BLaER1 treated with 17β-estradiol and CSF1 and Interleukin-3, amounts not matched to agents 10 nM and 100 nM (cell line): ENCODE data around the gene TMEM74B.
A peak's percentile ranks its signal among the peaks of the same experiment; 100 is the strongest.
"Not testable (repeated sequence)": the region's sequence is repeated elsewhere in the genome, so short reads cannot be mapped to it uniquely, and the experiment has no call there.

Source experiments
- H3K27ac ChIP-seq, 11 experiments: shearing (Covaris generic); formaldehyde crosslinking; 2 replicates each; pipeline ENCODE4 v1.8.1; 2022
- H3K27me3 ChIP-seq, 11 experiments: shearing (Covaris generic); formaldehyde crosslinking; 2 replicates each; pipeline ENCODE4 v1.8.1; 2022
- H3K36me3 ChIP-seq, 11 experiments: shearing (Covaris generic); formaldehyde crosslinking; 2 replicates each; pipeline ENCODE4 v1.8.1; 2022
- H3K4me1 ChIP-seq, 10 experiments: shearing (Covaris generic); formaldehyde crosslinking; 2 replicates each; pipeline ENCODE4 v1.8.1; 2022
- H3K4me2 ChIP-seq, 11 experiments: shearing (Covaris generic); formaldehyde crosslinking; 2 replicates each; pipeline ENCODE4 v1.8.1; 2022
- H3K4me3 ChIP-seq, 10 experiments: shearing (Covaris generic); formaldehyde crosslinking; 2 replicates each; pipeline ENCODE4 v1.8.1; 2022
- H3K9ac ChIP-seq, 11 experiments: shearing (Covaris generic); formaldehyde crosslinking; 2 replicates each; pipeline ENCODE4 v1.8.1; 2022
- H3K9me3 ChIP-seq, 11 experiments: shearing (Covaris generic); formaldehyde crosslinking; replicated peaks in 1 of 11; 2 replicates each; pipeline ENCODE4 v1.8.1; 2022
- H4K20me1 ChIP-seq, 11 experiments: shearing (Covaris generic); formaldehyde crosslinking; 2 replicates each; pipeline ENCODE4 v1.8.1; 2022
- Cebpa-rat ChIP-seq, 11 experiments: shearing (Covaris generic); IDR thresholded peaks; 2 replicates each; pipeline ENCODE4 v1.8.1; 2022

Gene TMEM74B

GRCh38 chr20:1184638-1185315 is at the start of gene TMEM74B:
Gene TMEM74B, minus strand, starts transcription at chr20:1184981. Its CDS starts 1,180 bp downstream, at chr20:1183801.
- Histone ChIP-seq H3K27ac (no peak within 1 kb of the TSS), H3K4me3 (peak within 1 kb of the TSS in 9 of 10 experiments; percentile 24 to 63 (median 45); a peak in 10 of 20 replicates), H3K4me1 (peaks cover 0 to 17% (median 2%) of the 10 kb centered on the region in 10 experiments; a peak in 9 of 20 replicates), H3K4me2 (peak within 1 kb of the TSS; percentile 35 to 72 (median 44); a peak in 18 of 22 replicates), H3K36me3 (no peaks in the 10 kb centered on the region; a peak in 1 of 22 replicates), H3K9ac (no peak within 1 kb of the TSS), H3K9me3 (no peaks in the 10 kb centered on the region), H4K20me1 (peaks cover 0 to 42% (median 0%) of the 10 kb centered on the region in 11 experiments; a peak in 10 of 22 replicates), H3K27me3 (peaks cover 38 to 52% (median 44%) of the 10 kb centered on the region in 11 experiments)
- TF ChIP-seq Cebpa-rat (IDR thresholded peaks at IDR 0.05) = no peak

- H3K4me2 ChIP-seq = no peak overlapping the region
- no peak overlapping the region for H3K9ac ChIP-seq
- H3K9me3 ChIP-seq = no peaks in the 10 kb centered on the region
- no peaks in the 10 kb centered on the region for H4K20me1 ChIP-seq
- no peak overlapping the region for H3K4me3 ChIP-seq
- no peaks in the 10 kb centered on the region for H3K36me3 ChIP-seq
- peaks cover 0 to 6% (median 0%) of the 10 kb centered on the region in 10 experiments; a peak in 4 of 20 replicates for H3K4me1 ChIP-seq
- no peak overlapping the region for H3K27ac ChIP-seq
- peaks cover 5 to 12% (median 11%) of the 10 kb centered on the region in 11 experiments for H3K27me3 ChIP-seq
- TF ChIP-seq Cebpa-rat (IDR thresholded peaks at IDR 0.05) = no peak
These were observed 47.7 kb upstream of the TMEM74B start for GRCh38 chr20:1232286-1233111.

GRCh38 chr20:1229541-1229940 is 44.8 kb upstream of the TMEM74B start:
- Histone ChIP-seq H3K4me1 (peaks cover 4 to 18% (median 9%) of the 10 kb centered on the region in 10 experiments; a peak in 16 of 20 replicates), H3K4me3 (no peak overlapping the region), H3K9ac (no peak overlapping the region), H3K27me3 (peaks cover 20 to 32% (median 27%) of the 10 kb centered on the region in 11 experiments), H3K9me3 (no peaks in the 10 kb centered on the region), H3K27ac (no peak overlapping the region), H4K20me1 (no peaks in the 10 kb centered on the region), H3K4me2 (no peak overlapping the region), H3K36me3 (no peaks in the 10 kb centered on the region)
- no peak for TF ChIP-seq Cebpa-rat (IDR thresholded peaks at IDR 0.05)

GRCh38 chr20:1225783-1226654 is 41.2 kb upstream of the TMEM74B start, which contains the start of gene RAD21L1:
Gene RAD21L1, plus strand, starts transcription at chr20:1226044. Its CDS starts 2,410 bp downstream, at chr20:1228454.
- Histone ChIP-seq H3K36me3 (no peaks in the 10 kb centered on the region), H3K4me2 (peak within 1 kb of the TSS; percentile 94 to 100 (median 100)), H3K27ac (peak within 1 kb of the TSS in 8 of 11 experiments; percentile 31 to 64 (median 60); a peak in 13 of 22 replicates), H3K27me3 (peaks cover 20 to 32% (median 27%) of the 10 kb centered on the region in 11 experiments), H3K9me3 (peaks cover 0 to 5% (median 0%) of the 10 kb centered on the region in 11 experiments; a peak in 1 of 22 replicates), H3K9ac (peak within 1 kb of the TSS; percentile 61 to 81 (median 74)), H3K4me1 (peaks cover 4 to 16% (median 9%) of the 10 kb centered on the region in 10 experiments; a peak in 16 of 20 replicates), H3K4me3 (peak within 1 kb of the TSS; percentile 59 to 75 (median 70)), H4K20me1 (no peaks in the 10 kb centered on the region)
- TF ChIP-seq Cebpa-rat (IDR thresholded peaks at IDR 0.05) = no peak

- H3K36me3 ChIP-seq = no peaks in the 10 kb centered on the region
- no peak overlapping the region for H3K4me3 ChIP-seq
- peaks cover 4 to 13% (median 9%) of the 10 kb centered on the region in 10 experiments; a peak in 15 of 20 replicates for H3K4me1 ChIP-seq
- H3K9ac ChIP-seq = no peak overlapping the region
- peak overlapping the region in 1 of 11 experiments; percentile 30; a peak in 2 of 22 replicates for H3K4me2 ChIP-seq
- no peaks in the 10 kb centered on the region for H4K20me1 ChIP-seq
- peaks cover 0 to 5% (median 0%) of the 10 kb centered on the region in 11 experiments; a peak in 1 of 22 replicates for H3K9me3 ChIP-seq
- H3K27ac ChIP-seq = no peak overlapping the region
- peaks cover 20 to 32% (median 27%) of the 10 kb centered on the region in 11 experiments for H3K27me3 ChIP-seq
- no peak for TF ChIP-seq Cebpa-rat (IDR thresholded peaks at IDR 0.05)
These were observed 40.5 kb upstream of the TMEM74B start for GRCh38 chr20:1225263-1225782.

- TF ChIP-seq Cebpa-rat (IDR thresholded peaks at IDR 0.05) = no peak
- Histone ChIP-seq H3K27ac (no peak overlapping the region), H3K4me1 (peaks cover 4 to 13% (median 9%) of the 10 kb centered on the region in 10 experiments; a peak in 15 of 20 replicates), H3K4me2 (no peak overlapping the region), H3K9ac (no peak overlapping the region), H4K20me1 (no peaks in the 10 kb centered on the region), H3K9me3 (peaks cover 0 to 5% (median 0%) of the 10 kb centered on the region in 11 experiments; a peak in 1 of 22 replicates), H3K27me3 (peaks cover 20 to 32% (median 27%) of the 10 kb centered on the region in 11 experiments), H3K36me3 (no peaks in the 10 kb centered on the region), H3K4me3 (no peak overlapping the region)
These were observed 39.6 kb upstream of the TMEM74B start for GRCh38 chr20:1224205-1224890.

GRCh38 chr20:1222750-1223149 is 38.0 kb upstream of the TMEM74B start:
- not testable (repeated sequence) for H3K4me2 ChIP-seq, H3K4me3 ChIP-seq, H3K36me3 ChIP-seq, H4K20me1 ChIP-seq, H3K27ac ChIP-seq, H3K9me3 ChIP-seq, H3K9ac ChIP-seq
- peaks cover 17 to 24% (median 19%) of the 10 kb centered on the region in 11 experiments for H3K27me3 ChIP-seq
- H3K4me1 ChIP-seq = peaks cover 4 to 13% (median 9%) of the 10 kb centered on the region in 10 experiments; a peak in 15 of 20 replicates

- Histone ChIP-seq H3K4me2 (peak overlapping the region in 1 of 11 experiments; percentile 35; a peak in 1 of 22 replicates), H3K4me1 (peaks cover 6 to 11% (median 9%) of the 10 kb centered on the region in 10 experiments; a peak in 14 of 20 replicates)
- not testable (repeated sequence) for H3K9me3 ChIP-seq, H3K27ac ChIP-seq, H3K36me3 ChIP-seq, H3K27me3 ChIP-seq, H3K4me3 ChIP-seq, H3K9ac ChIP-seq, H4K20me1 ChIP-seq
These were observed 32.0 kb upstream of the TMEM74B start for GRCh38 chr20:1216527-1217427.
